Measurements from ENCODE around the gene SLC24A4.

SLC24A4 gene

DNA sequence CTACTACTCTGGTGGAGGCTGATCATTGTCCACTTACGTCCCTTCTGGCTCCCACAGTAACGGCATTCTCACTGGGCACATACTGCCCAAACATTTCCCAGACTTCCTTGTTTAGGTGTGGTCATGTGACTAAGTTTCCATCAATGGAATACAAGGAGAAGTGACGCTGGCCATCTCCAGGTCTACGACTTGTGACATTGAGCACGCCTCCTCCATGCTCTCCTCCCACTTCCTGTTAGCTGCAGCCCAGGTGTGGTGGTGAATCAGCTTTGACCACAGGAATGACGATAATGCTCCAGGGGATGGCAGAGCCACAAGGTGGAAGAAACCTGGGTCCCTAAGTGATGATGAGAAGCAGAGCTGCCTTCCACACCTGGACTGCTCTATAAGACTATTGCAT lies 6.0 kb upstream of the SLC24A4 start:
- DNase-seq = no peak

DNA sequence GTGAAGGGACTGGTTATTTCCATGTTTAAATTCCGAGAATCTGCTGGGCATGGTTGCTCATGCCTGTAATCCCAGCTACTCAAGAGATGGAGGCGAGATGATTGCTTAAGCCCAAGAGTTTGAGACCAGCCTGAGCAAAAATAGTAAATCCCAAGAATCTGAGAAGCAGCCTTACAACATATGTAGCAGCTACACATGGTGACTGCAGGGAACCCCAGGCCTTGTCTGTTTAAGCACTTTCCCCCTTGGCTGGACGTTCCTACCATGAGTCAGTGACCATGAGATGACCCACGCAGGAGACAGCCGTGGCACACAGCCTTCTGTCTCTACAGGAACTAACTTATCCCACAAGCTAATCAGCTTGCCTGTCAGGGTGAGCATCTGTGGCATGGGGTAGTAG lies 5.5 kb upstream of the SLC24A4 start:
- no peak for DNase-seq

DNA sequence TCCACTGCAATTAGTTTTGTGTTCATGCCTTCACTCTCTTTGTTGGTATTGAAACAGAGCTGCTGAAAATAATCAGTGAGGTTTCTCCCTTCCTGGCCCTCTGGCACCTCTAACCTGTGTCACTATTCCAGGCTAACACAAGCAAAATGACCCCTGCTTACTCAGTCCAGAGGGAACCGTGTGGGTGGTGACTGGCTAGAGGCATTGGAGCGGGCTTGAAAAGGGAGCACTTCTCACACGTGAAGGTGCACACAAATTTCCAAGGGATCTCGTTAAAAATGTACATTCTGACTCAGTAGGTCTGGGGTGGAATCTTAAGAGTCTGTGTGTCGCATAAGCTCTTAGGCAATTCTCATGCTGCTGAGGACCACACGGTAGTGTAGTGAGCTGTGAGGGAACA lies 1.3 kb upstream of the SLC24A4 start:
- no peak for DNase-seq

DNA sequence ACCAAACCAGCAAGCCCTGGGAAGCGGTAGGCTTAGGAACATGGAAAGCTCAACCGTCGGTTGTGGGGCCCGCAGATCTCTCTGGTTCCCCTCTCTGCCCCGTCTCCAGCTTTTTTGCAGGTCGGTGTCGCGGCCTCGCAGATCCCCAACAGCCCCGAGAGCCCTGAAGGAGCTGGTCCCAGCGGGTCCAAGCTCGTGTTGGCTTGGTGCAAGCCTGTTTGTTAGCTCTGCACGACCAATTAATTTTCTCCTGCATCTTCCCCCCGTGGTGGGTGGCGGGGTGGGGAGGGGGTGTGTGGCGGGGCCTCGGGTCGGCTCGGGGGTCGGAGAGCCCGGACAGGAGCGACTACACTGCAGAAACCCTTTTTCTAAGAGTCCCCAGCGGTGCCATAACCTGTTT lies 449 bp upstream of the SLC24A4 start:
- DNase-seq = no peak

DNA sequence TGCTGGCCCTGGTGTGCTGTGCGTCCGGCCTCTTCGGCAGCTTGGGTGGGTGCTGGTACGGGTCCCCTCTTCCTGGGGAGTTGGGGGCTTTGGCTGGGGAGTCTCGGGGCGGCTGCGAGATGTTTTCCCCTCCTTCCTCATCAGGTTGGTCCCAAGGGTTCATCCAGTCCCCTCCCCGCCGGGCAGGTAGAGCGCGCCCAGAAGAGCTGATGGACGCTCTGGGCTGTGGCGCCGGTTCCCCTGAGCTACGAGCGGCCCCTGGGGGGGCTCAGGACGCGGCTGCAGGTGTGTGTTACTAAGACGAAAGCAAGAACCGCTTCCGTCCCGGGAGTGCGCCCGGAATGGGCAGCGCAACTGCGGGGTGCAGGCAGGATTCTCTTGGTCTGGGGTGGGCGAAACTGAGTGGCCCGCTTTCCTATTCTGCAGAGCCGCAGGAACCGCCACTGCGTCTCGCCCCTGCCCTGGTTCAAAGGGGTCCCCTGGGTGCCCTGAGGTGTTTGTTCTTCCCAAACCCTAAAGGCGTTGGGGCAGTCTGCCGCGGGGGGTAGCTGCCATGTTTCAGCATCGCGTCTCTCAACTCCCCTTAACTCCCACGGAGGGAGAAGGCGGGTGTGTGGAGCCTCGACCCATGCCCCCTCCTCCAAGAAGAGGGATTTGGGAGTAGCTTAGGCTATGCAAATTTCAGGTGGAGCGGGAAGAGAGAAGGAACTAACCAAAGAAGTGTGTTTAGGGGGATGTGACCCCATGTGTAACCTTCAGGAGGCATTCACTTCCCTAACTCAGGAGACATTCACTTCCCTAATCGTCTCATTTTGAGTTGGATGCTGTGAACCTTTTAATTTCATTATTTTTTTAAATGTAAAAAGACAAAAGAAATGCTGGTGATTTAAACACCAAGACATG lies 1.2 kb downstream of the SLC24A4 start:
- DNase-seq = no peak

DNA sequence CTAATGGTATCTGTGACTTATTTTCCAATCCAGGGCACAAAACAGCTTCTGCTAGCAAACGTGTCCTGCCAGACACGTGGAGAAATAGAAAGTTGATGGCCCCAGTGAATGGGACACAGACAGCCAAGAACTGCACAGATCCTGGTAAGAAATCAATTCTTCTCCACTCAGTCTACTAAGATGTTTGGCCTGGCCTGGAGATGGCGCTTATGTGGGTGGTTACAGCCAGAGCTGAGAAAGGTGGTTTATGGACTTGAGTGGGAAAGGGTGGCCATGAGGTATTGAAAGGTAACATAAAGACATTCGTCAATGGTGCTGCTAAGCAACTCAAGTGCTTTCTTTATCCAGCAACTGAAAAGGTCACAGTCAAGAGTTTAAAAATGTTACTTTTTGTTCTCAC lies 2.9 kb downstream of the SLC24A4 start:
- no peak for DNase-seq

DNA sequence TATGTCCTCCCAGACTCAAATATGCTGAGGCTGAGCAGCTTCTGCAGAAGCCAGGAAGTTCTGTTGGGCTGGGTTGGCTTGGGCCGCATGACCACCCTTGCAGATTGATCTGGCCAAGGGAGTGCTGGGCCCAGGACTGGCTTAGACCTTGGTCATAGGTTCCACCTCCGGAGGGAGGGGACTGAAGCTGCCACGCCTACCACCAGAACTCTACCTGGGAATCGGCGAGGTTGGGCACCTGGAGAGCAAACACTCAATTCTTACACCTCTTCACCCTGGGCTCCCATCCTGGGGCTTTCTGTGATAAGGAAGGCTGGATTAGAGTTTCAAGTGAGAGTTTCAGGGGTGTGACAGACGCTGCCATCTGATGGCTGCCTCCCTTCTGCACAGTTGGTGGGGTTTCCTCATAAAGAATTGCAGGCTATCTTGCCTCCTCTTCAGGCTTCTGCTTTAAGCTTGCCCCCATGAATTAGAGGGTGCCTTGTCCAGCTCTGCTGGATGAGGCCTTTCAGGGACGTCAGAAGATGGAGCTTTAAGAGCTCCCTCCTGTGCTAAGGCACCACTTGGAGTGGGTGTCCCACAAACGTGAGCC lies 5.8 kb downstream of the SLC24A4 start:
- no peak for DNase-seq

DNA sequence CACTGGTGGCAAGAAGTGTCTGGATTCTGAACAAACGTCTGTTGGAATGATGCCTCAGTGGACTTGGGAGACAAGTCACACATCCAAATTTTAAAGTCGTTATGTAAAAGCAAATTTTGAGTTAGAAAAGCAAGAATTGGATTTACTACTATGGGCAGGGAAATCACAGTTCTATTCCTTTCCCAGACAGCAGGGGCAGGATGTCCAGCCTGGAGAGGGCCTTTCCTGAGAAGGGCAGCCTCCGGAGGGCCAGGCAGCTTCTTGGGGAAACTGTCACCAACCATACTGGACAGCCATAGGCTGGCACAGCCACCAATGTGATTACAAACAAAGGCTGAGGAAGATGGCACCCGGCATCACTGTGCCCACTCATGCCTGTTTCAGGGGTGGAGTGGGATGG lies 11.1 kb downstream of the SLC24A4 start:
- no peak for DNase-seq

DNA sequence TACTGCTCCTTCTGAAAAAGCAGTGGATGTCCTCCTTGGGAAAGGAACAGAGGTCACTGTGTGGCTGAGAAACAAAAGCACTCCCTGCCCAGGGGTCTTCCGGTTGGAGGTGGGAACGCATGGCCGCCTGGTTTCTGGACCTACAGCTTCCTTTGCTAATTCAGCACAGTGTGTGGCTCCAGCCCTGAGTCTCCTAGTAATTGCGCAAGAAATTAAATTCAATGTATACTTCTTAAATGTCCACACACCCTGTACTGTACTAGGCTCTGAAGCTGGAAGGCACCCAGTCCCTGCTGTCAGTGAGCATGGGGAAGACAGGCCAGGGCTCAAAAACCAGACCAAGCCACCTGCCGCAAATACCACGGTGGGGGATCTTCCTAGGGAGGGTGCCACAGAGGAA lies 13.4 kb downstream of the SLC24A4 start:
- DNase-seq = no peak

DNA sequence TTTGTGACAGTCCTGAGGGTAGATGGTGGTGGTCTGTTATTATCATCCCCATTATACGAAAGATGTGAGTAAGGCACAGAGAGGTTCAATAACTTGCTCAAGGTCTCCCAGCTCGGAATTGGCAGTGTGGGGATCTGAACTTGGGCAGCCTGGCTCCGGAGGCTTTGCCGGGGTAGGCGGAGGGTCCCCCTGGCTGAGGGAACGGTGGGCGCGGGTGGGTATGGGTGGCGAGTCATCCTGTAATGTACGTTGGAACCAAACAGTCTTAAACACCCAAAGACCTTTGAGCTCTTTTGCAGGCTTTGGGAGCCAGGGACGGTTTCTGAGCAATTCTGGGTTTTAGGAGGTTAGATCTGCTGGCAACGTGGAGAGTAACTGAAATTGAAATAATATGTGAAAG lies 16.5 kb downstream of the SLC24A4 start:
- DNase-seq = no peak

DNA sequence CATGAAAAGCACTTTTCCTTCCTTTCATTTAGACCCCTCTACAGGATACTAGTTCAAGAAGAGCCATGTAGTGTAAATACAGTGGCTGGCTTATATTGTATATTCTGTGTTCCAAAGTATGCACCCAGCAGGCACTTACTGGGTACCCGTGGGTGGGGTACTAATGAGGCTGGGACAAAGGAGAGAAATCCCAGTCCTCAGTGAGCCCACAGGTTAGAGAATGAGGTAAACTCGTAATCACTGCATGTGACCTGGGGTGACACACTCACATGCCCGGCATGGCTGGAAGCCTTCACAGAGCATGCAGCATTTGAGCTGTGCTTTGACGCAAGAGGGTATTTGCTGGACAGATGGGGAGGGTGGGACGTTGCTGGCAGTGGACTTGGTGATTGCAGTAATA lies 17.1 kb downstream of the SLC24A4 start:
- no peak for DNase-seq

DNA sequence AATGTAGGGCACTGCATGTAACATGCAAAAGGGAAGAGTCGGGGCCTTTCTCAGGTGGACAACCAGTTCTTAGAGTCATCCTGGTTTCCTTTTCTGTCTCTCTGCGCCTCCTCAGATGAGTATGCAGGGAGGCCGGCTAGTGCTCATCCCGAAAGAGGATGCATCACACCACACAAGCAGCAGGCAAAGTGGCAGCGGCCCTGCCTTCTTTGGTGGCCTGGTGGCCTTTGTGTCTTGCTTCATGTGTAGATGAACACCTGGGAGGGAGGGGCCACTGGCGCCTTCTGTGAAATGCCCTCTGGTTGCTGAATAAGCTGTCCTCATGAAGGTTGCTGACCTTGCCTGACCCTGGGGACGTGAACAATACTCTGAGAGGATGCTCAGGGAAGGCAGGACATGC lies 18.0 kb downstream of the SLC24A4 start:
- DNase-seq = no peak

DNA sequence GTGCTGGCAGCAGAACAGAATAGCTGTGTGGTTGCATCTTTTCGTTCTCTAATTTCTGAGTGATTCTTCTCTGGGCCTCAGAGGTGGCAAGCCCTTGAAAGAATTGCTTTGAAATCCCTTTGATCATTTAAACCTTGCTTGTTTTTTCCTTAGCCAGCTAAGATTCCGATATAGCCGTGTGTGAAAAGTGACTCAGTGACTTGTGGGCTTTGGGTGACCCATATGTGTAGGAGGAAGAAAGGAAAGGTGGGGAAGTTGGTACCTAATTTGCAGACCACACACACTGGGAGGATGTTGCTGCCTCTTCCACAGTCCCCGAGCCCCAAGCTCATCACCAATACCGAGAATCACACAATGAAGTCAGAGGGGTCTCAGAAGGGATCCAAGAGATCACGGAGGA lies 18.8 kb downstream of the SLC24A4 start:
- no peak for DNase-seq

DNA sequence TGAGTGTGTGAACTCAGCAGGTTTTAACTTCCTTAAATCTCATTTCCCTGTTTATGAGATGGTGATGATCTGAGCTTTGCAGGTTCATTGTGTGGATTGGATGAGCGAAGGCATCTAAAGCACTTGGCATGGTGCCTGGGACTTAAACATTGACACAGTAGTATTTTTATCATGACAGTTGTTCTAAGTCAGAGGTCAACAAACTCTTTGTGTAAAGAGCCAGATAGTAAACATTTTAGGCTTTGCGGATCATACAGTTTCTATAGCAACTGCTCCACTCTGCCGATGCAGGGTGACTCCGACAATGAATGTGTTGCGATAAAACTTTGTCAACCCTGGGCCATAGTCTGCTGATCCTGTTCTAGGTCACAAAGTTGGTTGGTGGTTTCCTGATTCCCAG lies 25.2 kb downstream of the SLC24A4 start:
- no peak for DNase-seq

DNA sequence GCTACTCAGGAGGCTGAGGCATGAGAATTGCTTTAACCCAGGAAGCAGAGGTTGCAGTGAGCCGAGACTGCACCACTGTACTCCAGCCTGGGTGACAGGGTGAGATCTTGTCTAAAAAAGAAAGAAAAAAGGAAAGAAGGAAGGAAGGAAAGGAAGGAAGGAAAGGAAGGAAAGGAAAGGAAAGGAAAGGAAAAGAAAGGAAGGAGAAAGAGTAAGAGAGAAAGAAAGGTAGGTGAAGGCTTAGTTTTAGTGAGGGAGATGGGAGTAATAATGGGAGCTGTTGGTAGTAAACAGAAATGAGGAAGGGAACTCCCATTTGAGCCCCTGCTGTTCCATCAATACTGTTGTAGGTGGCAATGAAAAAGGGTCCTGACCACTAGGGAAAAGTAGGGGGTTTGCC lies 28.8 kb downstream of the SLC24A4 start:
- no peak for DNase-seq

DNA sequence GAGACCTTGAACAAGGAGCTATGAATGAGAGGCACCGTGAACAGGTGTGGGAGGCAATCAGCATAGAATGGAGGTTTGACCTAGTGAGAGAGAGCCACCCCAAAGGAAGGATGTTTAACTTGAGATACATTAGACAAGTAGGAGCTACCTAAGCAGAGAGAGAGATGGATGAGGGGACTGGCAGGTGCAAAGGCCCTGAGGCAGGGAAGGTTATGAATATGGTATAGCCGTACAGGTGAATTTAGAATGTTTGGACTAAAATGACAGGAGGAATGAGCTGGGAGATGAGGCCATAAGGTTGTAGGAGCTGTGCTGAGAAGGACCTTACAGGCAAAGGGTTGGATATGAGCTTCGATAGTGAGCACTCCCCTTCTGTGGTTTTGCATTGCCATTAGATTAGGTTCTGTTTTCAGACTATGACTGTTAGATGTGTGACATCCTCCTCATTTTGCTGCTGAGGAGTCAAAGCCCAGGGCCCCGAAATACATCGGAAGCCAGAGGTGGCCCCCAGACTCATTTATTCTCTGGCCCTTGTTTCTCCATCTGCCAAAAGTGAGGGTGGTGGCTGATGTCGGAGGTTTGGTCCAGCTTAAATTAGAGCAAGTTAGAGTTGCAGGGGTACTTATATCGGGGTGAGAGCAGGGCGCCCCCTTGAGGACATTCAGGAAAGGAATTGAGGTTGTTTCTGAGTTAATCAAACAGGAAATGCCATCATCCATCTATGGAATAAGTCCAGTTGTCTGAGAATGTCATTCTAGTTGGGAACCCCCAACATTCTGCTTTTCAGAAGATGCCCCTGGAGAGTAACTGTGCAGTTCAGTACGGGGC lies 29.4 kb downstream of the SLC24A4 start:
- DNase-seq = no peak

DNA sequence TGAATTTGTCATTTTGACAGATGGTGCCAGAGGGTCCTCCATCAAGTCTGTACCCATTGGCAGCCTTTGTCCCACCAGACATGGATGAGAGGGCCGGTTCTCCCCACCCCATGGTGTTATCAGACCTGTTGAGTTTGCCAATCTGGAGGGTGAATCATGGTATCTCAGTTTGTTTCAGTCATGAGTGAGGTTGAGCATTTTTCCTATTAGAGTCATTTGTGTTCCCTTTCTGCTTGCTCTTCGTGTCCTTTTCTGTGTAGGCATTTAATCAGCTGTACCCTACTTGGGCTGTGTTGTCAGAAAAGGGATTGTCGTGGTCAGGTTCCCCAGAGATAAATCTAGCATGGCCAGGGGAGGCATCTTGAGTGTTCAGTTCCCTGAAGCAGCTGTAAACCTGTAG lies 30.5 kb downstream of the SLC24A4 start:
- DNase-seq = no peak

DNA sequence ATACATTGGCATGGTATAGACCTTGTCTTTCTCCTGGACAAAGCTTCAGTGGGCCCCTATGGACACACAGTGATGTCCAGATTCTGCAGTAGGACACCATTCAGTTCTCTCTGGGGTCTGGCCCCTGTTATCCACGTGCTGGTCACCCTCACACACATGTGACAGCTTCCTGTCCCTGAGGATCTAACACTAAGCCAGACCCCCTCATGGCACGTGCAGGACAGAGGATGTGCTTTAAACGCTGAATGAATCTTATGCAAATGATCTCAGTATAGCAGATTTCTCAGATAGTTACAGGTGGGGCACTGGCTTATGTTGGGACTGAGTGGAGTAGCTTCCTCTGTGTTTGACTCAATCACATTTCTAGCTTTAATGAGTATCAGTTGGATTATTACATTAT lies 33.7 kb downstream of the SLC24A4 start:
- no peak for DNase-seq

DNA sequence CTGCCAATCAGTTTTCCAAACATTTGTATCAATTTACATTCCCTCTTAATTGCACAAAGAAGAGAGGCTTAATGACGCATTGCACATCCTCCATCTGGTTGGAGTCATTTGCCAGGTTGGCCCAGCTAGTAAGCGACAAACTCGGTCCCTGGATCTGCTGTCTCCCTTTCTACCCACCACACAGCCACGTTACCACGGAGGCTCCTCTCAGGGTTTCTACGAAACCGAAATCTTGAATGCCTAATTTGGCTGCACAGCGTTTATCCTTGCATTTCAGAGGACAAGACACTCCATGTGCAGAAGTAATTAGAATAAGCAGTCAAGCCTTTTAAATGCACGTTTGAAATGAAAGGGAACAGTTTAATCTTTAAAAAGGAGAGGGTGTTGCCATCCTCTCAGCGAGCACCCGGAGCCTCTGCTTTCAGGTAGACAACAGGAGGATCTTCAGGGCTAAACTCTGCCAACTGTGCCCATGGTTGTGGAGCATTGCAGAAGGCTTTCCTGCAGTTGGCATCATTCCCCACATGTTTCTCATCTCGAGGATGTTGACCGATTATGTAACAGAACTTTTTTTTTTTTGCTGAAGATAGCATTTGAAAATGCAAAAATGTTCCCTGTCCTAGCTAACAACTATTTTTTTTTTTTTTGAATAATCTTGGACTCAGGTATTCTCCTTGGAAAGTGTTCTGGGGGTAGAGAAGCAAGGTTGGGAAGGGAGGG lies 37.8 kb downstream of the SLC24A4 start:
- DNase-seq = no peak

DNA sequence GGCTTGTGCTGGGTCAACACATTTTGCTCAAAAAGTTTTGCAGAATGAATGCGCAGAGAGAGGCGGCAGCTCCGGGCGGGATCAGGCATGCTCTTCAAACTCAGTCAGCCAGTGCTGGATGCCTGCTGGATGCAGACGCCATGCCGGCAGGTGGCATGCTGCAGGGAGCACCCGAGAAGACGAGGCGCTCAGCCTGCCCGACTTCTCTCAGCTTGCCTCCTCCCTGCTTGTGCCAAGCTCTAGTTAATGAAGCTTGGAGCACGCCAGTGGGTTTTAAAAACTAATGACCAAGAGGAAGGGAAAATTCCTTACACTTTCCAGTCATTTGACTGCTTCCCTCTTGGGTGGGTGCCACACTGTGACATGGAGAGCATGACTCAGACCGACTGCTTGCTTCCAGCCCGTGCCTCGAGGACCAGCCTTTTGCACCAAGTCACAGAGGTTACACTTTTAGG lies 39.8 kb downstream of the SLC24A4 start:
- DNase-seq = no peak

DNA sequence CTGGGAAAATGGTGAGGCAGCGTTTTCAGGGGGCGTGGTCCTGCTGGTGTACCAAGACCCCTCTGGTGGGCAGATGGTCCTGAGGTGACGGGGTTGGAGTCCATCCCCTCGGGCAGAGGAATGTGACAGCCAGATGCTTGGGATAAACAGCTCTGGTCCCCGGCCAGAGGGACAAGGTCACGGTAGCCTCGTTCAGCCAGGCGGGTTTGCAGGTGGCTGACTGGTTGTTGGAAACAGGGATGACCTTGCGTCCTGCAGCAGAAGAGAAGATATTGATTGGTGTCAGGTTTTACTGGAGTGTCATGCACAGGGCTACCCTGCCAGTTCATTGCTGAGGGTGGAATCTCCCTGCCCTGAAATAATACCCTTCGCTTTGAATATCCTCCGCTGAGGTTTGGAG lies 43.3 kb downstream of the SLC24A4 start:
- DNase-seq = no peak

DNA sequence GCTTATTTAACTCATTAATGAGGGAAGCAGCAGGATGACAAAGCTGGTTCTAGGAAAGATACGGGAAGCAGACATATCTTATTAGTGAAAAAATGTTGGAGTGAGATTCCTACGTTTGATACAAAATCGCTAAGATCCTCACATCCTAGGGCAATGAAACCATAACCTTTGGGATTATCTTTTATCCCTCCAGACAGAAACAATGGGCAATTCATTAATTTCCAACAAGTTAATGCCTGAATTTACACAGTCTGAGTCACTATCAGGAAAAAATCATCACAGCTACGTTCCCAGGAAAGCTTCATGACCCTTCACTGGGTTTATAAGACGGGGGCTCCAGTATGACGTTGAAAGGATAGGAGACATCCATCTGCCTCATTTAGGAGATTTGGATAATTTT lies 45.0 kb downstream of the SLC24A4 start:
- DNase-seq = no peak

DNA sequence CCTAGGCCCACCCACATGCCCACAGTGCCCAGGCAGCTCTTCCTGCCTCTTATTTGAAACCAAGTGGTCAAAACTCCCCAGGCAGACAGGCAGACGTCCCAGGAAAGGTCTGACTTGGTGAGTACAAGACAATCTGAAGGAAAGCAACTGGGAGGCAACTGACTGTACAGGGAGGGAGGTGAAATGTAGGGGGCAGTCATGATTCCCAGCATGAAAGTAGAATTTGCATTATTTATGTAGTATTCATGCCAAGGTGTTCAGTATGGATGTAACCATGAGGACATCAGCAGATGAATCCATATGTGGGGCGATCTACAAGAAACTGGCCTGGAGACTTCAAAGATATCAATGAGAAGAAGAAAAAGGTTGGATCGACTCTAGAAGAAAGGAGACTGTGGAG lies 46.1 kb downstream of the SLC24A4 start:
- DNase-seq = no peak
